NOMO-1 treated with dmso at 0.1 percent for 144 hours (cell line): ENCODE data around the gene GUCY1B1.
"Not testable (repeated sequence)": the region's sequence is repeated elsewhere in the genome, so short reads cannot be mapped to it uniquely, and the experiment has no call there.

Experiments used
- DNase-seq: peaks from one replicate; lab custom pipeline; 2025; ENCODE audit not compliant: unreplicated experiment; lab: John Stamatoyannopoulos, UW

GUCY1B1 gene

GRCh38 chr4:155761916-155762315 lies 3.1 kb downstream of the GUCY1B1 start:
- no peak for DNase-seq

GRCh38 chr4:155762334-155762733 lies 3.5 kb downstream of the GUCY1B1 start:
- DNase-seq: no peak

- no peak for DNase-seq
Observed at GRCh38 chr4:155763551-155763950, 4.7 kb downstream of the GUCY1B1 start.

- no peak for DNase-seq
Observed at GRCh38 chr4:155765149-155765548, 6.3 kb downstream of the GUCY1B1 start.

GRCh38 chr4:155766622-155767021 lies 7.8 kb downstream of the GUCY1B1 start:
- no peak for DNase-seq

GRCh38 chr4:155768370-155768769 lies 9.5 kb downstream of the GUCY1B1 start:
- DNase-seq: no peak

GRCh38 chr4:155769090-155769489 lies 10.3 kb downstream of the GUCY1B1 start:
- DNase-seq: no peak

GRCh38 chr4:155772459-155773195 lies 13.8 kb downstream of the GUCY1B1 start:
- no peak for DNase-seq

GRCh38 chr4:155773196-155773800 lies 14.5 kb downstream of the GUCY1B1 start:
- DNase-seq: no peak

GRCh38 chr4:155774033-155774432 lies 15.2 kb downstream of the GUCY1B1 start:
- DNase-seq: no peak

GRCh38 chr4:155777971-155778735 lies 19.3 kb downstream of the GUCY1B1 start:
- no peak for DNase-seq

GRCh38 chr4:155780775-155781174 lies 22.0 kb downstream of the GUCY1B1 start:
- DNase-seq: no peak

- no peak for DNase-seq
Observed at GRCh38 chr4:155781249-155781831, 22.5 kb downstream of the GUCY1B1 start.

GRCh38 chr4:155784637-155785036 lies 25.8 kb downstream of the GUCY1B1 start:
- DNase-seq: no peak

- no peak for DNase-seq
Observed at GRCh38 chr4:155785828-155786227, 27.0 kb downstream of the GUCY1B1 start.

GRCh38 chr4:155787113-155787710 lies 28.4 kb downstream of the GUCY1B1 start:
- DNase-seq: no peak

- no peak for DNase-seq
Observed at GRCh38 chr4:155789391-155789790, 30.6 kb downstream of the GUCY1B1 start.

- no peak for DNase-seq
Observed at GRCh38 chr4:155789982-155790381, 31.2 kb downstream of the GUCY1B1 start.

- no peak for DNase-seq
Observed at GRCh38 chr4:155794589-155795236, 35.9 kb downstream of the GUCY1B1 start.

- DNase-seq: no peak
Observed at GRCh38 chr4:155795991-155796390, 37.2 kb downstream of the GUCY1B1 start.

- not testable (repeated sequence) for DNase-seq
Observed at GRCh38 chr4:155797581-155797980, 38.8 kb downstream of the GUCY1B1 start.
